HL-60 (cell line): ENCODE data around the gene SLC16A10.

Experiments
- CTCF ChIP-seq: IDR thresholded peaks from one replicate; pipeline ENCODE4 v1.5.1; 2011; ENCODE audit warnings: low read length, control low read depth, inconsistent platforms; ENCODE audit not compliant: insufficient read depth
- GABPA ChIP-seq: IDR thresholded peaks from 2 replicates; pipeline ENCODE4 v1.6.1; 2012; ENCODE audit warnings: low read depth
- POLR2AphosphoS5 ChIP-seq: IDR thresholded peaks from 2 replicates; pipeline ENCODE4 v1.6.1; 2012; ENCODE audit warnings: low read depth
- REST ChIP-seq: IDR thresholded peaks from 2 replicates; pipeline ENCODE4 v1.6.1; 2012; ENCODE audit warnings: low read depth; ENCODE audit not compliant: insufficient replicate concordance
- SPI1 ChIP-seq: IDR thresholded peaks from 2 replicates; pipeline ENCODE4 v1.6.1; 2012; ENCODE audit warnings: low read depth, mild to moderate bottlenecking, borderline replicate concordance

GRCh38 chr6:111276335-111276734 is 189.0 kb downstream of the SLC16A10 start:
- TF ChIP-seq CTCF (no peak), REST (no peak), GABPA (no peak), POLR2AphosphoS5 (no peak), SPI1 (no peak)
